Measurements from ENCODE around the gene NLGN1. TPM values are rescaled to one million over a fixed set of nuclear protein-coding genes. Genes with fewer than 3 reads are reported as not detected.

Gene NLGN1
- total and polyA plus RNA-seq, 2 of the 8 experiments (the other 6 are each of a cell fraction or from before 2014, with no cell fraction given): 7.8 to 14.8 TPM

DNA sequence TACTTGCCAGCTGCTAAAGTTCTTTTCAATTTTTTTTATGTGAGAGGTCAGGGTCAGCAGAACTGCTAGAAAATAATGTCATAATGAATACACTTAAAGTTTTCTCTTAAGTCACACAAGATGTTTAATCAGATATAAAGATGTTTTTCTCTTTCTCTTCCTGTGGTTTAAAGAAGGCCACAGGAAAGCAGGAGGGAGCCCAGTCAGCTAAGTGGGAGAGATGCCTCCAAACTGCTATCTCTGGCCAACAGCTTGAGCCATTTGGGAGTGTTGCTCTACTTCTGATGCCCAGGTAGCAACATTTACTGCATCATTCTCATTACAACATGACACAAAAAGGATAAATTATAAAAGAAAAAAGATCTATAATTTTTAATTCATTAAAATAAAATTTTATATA, 45.7 kb upstream of the NLGN1 start:
- H4K8ac ChIP-seq (ENCODE audit: extremely low read depth, insufficient read depth, low read length): no peak overlapping the region
- H4K20me1 ChIP-seq (replicated peaks in 1 of 2; ENCODE audit: control insufficient read depth in 1 of 2, insufficient read depth in 2 of 2, low read length in 2 of 2): no peaks in the 10 kb centered on the region
- H3K9ac ChIP-seq (replicated peaks in 1 of 4; ENCODE audit: extremely low read depth in 1 of 4, low read depth in 3 of 4, low read length in 3 of 4): no peak overlapping the region
- peak overlapping the region; percentile 19; the same call in 1 of the 2 replicates for H3K18ac ChIP-seq (ENCODE audit: extremely low read depth, low read length)
- H2BK12ac ChIP-seq (ENCODE audit: low read depth, low read length): no peak overlapping the region
- CTCF ChIA-PET (ENCODE audit: partially characterized antibody): interaction anchor here (0.6 to 2.6 kb wide), 3 partner anchors 18 to 879 kb away, joined by 3 to 10 read pairs (median 4); no protein-coding TSS in a partner anchor
- no peaks in the 10 kb centered on the region for H3K79me2 ChIP-seq (ENCODE audit: control insufficient read depth in 1 of 2, insufficient read depth in 2 of 2, low read length in 2 of 2)
- H3K23me2 ChIP-seq (ENCODE audit: low read depth, low read length): no peaks in the 10 kb centered on the region
- no peak overlapping the region for H3K56ac ChIP-seq (replicated peaks; ENCODE audit: insufficient read length, low read depth, low read length)
- TF ChIP-seq TAF7 (optimal IDR thresholded peaks at IDR 0.05; ENCODE audit: borderline replicate concordance, low read depth, low read length) (no peak), SP1 (IDR thresholded peaks at IDR 0.05; ENCODE audit: low read depth, low read length) (no peak), SUZ12 (IDR thresholded peaks at IDR 0.05; ENCODE audit: low read length) (no peak), POU5F1 (IDR thresholded peaks at IDR 0.05; ENCODE audit: low read depth, low read length) (no peak), POLR2AphosphoS5 (IDR thresholded peaks at IDR 0.05; ENCODE audit: low read depth, low read length) (no peak), RAD21 (IDR thresholded peaks at IDR 0.05 in 1 of 2, conservative IDR thresholded peaks at IDR 0.05 in 1 of 2; ENCODE audit: low read depth in 2 of 2, low read length in 2 of 2) (no peak), MAFK (IDR thresholded peaks at IDR 0.05; ENCODE audit: low read depth, low read length) (no peak), SRF (IDR thresholded peaks at IDR 0.05; ENCODE audit: low read depth, low read length) (no peak), EZH2 (IDR thresholded peaks at IDR 0.05; ENCODE audit: low read depth, low read length, severe bottlenecking) (no peak), NRF1 (IDR thresholded peaks at IDR 0.05; ENCODE audit: low read depth, low read length) (no peak), RXRA (IDR thresholded peaks at IDR 0.05; ENCODE audit: insufficient read depth, low read depth, low read length) (no peak), GABPA (IDR thresholded peaks at IDR 0.05; ENCODE audit: borderline replicate concordance, insufficient read depth, low read length) (no peak), TBP (IDR thresholded peaks at IDR 0.05; ENCODE audit: low read depth, low read length) (no peak), SIX5 (IDR thresholded peaks at IDR 0.05; ENCODE audit: low read depth, low read length) (no peak), FOSL1 (IDR thresholded peaks at IDR 0.05; ENCODE audit: insufficient read depth, low read depth, low read length) (no peak)
- TF ChIP-seq, protein P1, sequence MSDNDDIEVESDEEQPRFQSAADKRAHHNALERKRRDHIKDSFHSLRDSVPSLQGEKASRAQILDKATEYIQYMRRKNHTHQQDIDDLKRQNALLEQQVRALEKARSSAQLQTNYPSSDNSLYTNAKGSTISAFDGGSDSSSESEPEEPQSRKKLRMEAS (IDR thresholded peaks at IDR 0.05): no peak
- peak overlapping the region; percentile 93 for H4K91ac ChIP-seq (replicated peaks; ENCODE audit: insufficient read length, low read length)
- peaks cover 0 to 6% (median 1%) of the 10 kb centered on the region in 4 experiments; a peak in 2 of 7 replicates for H3K4me1 ChIP-seq (replicated peaks in 1 of 4; ENCODE audit: control insufficient read depth in 3 of 4, insufficient read depth in 4 of 4, low read length in 3 of 4)
- H3K4me3 ChIP-seq (ENCODE audit: extremely low read depth in 1 of 4, insufficient read depth in 2 of 4, low read depth in 3 of 4, low read length in 4 of 4): no peak overlapping the region
- no peaks in the 10 kb centered on the region for H3K79me1 ChIP-seq (ENCODE audit: low read depth, low read length)
- H3K27ac ChIP-seq (ENCODE audit: low read depth, low read length): no peak overlapping the region
- no peak for DNase-seq (ENCODE audit: low read depth in 1 of 2, low spot score in 2 of 2)
- no peak overlapping the region for H2AK5ac ChIP-seq (ENCODE audit: low read depth, low read length)
- no peaks in the 10 kb centered on the region for H3K9me3 ChIP-seq (ENCODE audit: insufficient read depth in 2 of 2, low read depth in 1 of 2, low read length in 1 of 2)
- H2BK5ac ChIP-seq (ENCODE audit: low read depth, low read length): peak overlapping the region; percentile 18; the same call in 1 of the 2 replicates
- no peak overlapping the region for H3K23ac ChIP-seq (ENCODE audit: insufficient read length)
- no peak overlapping the region for H4K5ac ChIP-seq (ENCODE audit: insufficient read length, low read depth, low read length)
- no peaks in the 10 kb centered on the region for H3K27me3 ChIP-seq (replicated peaks in 1 of 4; ENCODE audit: control insufficient read depth in 3 of 4, extremely low read depth in 1 of 4, insufficient read depth in 3 of 4, low read length in 3 of 4)
- H2BK15ac ChIP-seq (ENCODE audit: low read length): no peak overlapping the region
- no peak overlapping the region for H2AFZ ChIP-seq (ENCODE audit: low read length)
- POLR2A ChIA-PET (ENCODE audit: partially characterized antibody): no interaction called here
- no peak overlapping the region for H3K14ac ChIP-seq (ENCODE audit: insufficient read length)
- H2BK120ac ChIP-seq (replicated peaks; ENCODE audit: low read depth, low read length): peak overlapping the region; percentile 94
- no peak for FAIRE-seq
- H3K4ac ChIP-seq (replicated peaks; ENCODE audit: insufficient read length, low read depth, low read length): no peak overlapping the region
- no peaks in the 10 kb centered on the region for H3K36me3 ChIP-seq (ENCODE audit: control insufficient read depth in 2 of 4, insufficient read depth in 4 of 4, low read length in 3 of 4)
- no peak overlapping the region for H3K4me2 ChIP-seq (ENCODE audit: insufficient read depth in 1 of 2, low read depth in 2 of 2, low read length in 2 of 2)
- no peak overlapping the region for H2BK20ac ChIP-seq (ENCODE audit: low read length)
